Astrocyte (in vitro differentiated cells and primary cell): ENCODE data around the gene TMEM258. TPM values are rescaled to one million over a fixed set of nuclear protein-coding genes. Genes with fewer than 3 reads are reported as not detected.

ENCODE experiments used
- DNase-seq: peaks from one replicate; pipeline ENCODE4 v3.0.0-alpha.2; 2010; ENCODE audit warnings: low read depth
- FAIRE-seq: peaks from 2 replicates; lab custom pipeline; 2011; peaks lifted over from hg19 to GRCh38; lab: Jason Lieb, UNC
- H2AFZ ChIP-seq: 2 replicates; pipeline ENCODE4 v1.6.0; 2012; ENCODE audit warnings: low read depth, low read length, inconsistent platforms
- H3K27ac ChIP-seq: 2 replicates; pipeline ENCODE4 v1.5.1; 2011; ENCODE audit warnings: low read depth, low read length, inconsistent platforms
- H3K27me3 ChIP-seq: 2 replicates; pipeline ENCODE4 v1.6.0; 2011; ENCODE audit warnings: low read length, inconsistent platforms; ENCODE audit not compliant: insufficient read depth
- H3K36me3 ChIP-seq: 2 replicates; pipeline ENCODE4 v1.5.1; 2011; ENCODE audit warnings: low read length, inconsistent platforms; ENCODE audit not compliant: insufficient read depth
- H3K4me1 ChIP-seq: 2 replicates; pipeline ENCODE4 v1.5.1; 2011; ENCODE audit warnings: low read length, inconsistent platforms; ENCODE audit not compliant: insufficient read depth
- H3K4me2 ChIP-seq: 2 replicates; pipeline ENCODE4 v1.6.0; 2012; ENCODE audit warnings: low read length, inconsistent platforms
- H3K4me3 ChIP-seq: 2 replicates; pipeline ENCODE4 v1.5.1; 2011; ENCODE audit warnings: low read depth, mild to moderate bottlenecking, low read length, inconsistent platforms; ENCODE audit not compliant: insufficient read depth
- H3K79me2 ChIP-seq: 2 replicates; pipeline ENCODE4 v1.6.0; 2012; ENCODE audit warnings: mild to moderate bottlenecking, low read length, inconsistent platforms; ENCODE audit not compliant: insufficient read depth
- H3K9ac ChIP-seq: 2 replicates; pipeline ENCODE4 v1.6.0; 2012; ENCODE audit warnings: mild to moderate bottlenecking, low read length, inconsistent platforms
- H3K9me3 ChIP-seq: 2 replicates; pipeline ENCODE4 v1.5.1; 2012; ENCODE audit warnings: low read depth, mild to moderate bottlenecking, low read length, inconsistent platforms; ENCODE audit not compliant: insufficient read depth
- H4K20me1 ChIP-seq: 2 replicates; pipeline ENCODE4 v1.6.0; 2012; ENCODE audit warnings: low read length, inconsistent platforms; ENCODE audit not compliant: insufficient read depth
- H3K27ac Mint-ChIP-seq: one replicate; pipeline ENCODE4 v1.8.0; 2021; ENCODE audit warnings: mild to moderate bottlenecking, mixed read lengths; ENCODE audit not compliant: unreplicated experiment
- H3K27me3 Mint-ChIP-seq: one replicate; pipeline ENCODE4 v1.8.0; 2021; ENCODE audit warnings: low read depth, mixed read lengths; ENCODE audit not compliant: unreplicated experiment
- H3K36me3 Mint-ChIP-seq: one replicate; pipeline ENCODE4 v1.8.0; 2021; ENCODE audit warnings: low read depth, mixed read lengths; ENCODE audit not compliant: unreplicated experiment
- H3K4me1 Mint-ChIP-seq: one replicate; pipeline ENCODE4 v1.8.0; 2021; ENCODE audit warnings: low read depth, mixed read lengths; ENCODE audit not compliant: unreplicated experiment
- H3K4me3 Mint-ChIP-seq: one replicate; pipeline ENCODE4 v1.8.0; 2021; ENCODE audit warnings: mild to moderate bottlenecking, moderate library complexity, mixed read lengths; ENCODE audit not compliant: unreplicated experiment
- H3K9me3 Mint-ChIP-seq: one replicate; pipeline ENCODE4 v1.8.0; 2021; ENCODE audit warnings: mild to moderate bottlenecking, mixed read lengths; ENCODE audit not compliant: unreplicated experiment
- CTCF ChIP-seq: IDR thresholded peaks from 2 replicates; pipeline ENCODE4 v1.5.1; 2011; ENCODE audit warnings: low read depth, mild to moderate bottlenecking, inconsistent platforms, low read length, moderate library complexity; ENCODE audit not compliant: insufficient read depth
- EZH2 ChIP-seq: IDR thresholded peaks from 2 replicates; pipeline ENCODE4 v1.6.1; 2012; ENCODE audit warnings: mild to moderate bottlenecking, low read length, inconsistent platforms; ENCODE audit not compliant: insufficient read depth
- total RNA-seq: library from RNA; stranded (reverse); gene quantifications from 2 replicates; pipeline ENCODE4 v1.2.1, GENCODE V29; 2021

The TMEM258 gene
- total RNA-seq, 1 donor from 2014 or later: 98.6 TPM

- H3K4me1 Mint-ChIP-seq: peaks cover 8% of the 10 kb centered on the region
- H3K4me3 Mint-ChIP-seq: no peak overlapping the region
Observed at GRCh38 chr11:61795876-61796526, 3.6 kb upstream of the TMEM258 start.

DNA sequence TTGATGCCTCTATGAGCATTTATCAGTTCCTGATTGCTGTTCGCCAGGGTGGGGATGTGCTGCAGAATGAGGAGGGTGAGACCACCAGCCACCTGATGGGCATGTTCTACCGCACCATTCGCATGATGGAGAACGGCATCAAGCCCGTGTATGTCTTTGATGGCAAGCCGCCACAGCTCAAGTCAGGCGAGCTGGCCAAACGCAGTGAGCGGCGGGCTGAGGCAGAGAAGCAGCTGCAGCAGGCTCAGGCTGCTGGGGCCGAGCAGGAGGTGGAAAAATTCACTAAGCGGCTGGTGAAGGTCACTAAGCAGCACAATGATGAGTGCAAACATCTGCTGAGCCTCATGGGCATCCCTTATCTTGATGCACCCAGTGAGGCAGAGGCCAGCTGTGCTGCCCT, 3.1 kb upstream of the TMEM258 start:
- Mint-ChIP-seq H3K4me3 (no peak overlapping the region), H3K4me1 (peaks cover 8% of the 10 kb centered on the region), H3K27me3 (no peaks in the 10 kb centered on the region), H3K36me3 (peaks cover 1% of the 10 kb centered on the region), H3K9me3 (no peaks in the 10 kb centered on the region), H3K27ac (no peak overlapping the region)
- H3K27ac ChIP-seq: no peak overlapping the region
- H4K20me1 ChIP-seq: peaks cover 4% of the 10 kb centered on the region
- TF ChIP-seq CTCF: no peak
- no peak overlapping the region for H3K4me2 ChIP-seq
- H3K27me3 ChIP-seq: no peaks in the 10 kb centered on the region
- no peak for FAIRE-seq
- H3K4me1 ChIP-seq: peaks cover 6% of the 10 kb centered on the region
- no peaks in the 10 kb centered on the region for H3K9me3 ChIP-seq
- H2AFZ ChIP-seq: no peak overlapping the region
- H3K4me3 ChIP-seq: no peak overlapping the region
- no peak overlapping the region for H3K9ac ChIP-seq
- H3K36me3 ChIP-seq: peaks cover 10% of the 10 kb centered on the region
- DNase-seq: no peak
- H3K79me2 ChIP-seq: peaks cover 93% of the 10 kb centered on the region

More at GRCh38 chr11:61795876-61796526, 3.6 kb upstream of the TMEM258 start:
- Histone ChIP-seq H3K4me3 (no peak overlapping the region), H3K9ac (no peak overlapping the region), H2AFZ (no peak overlapping the region), H3K9me3 (no peaks in the 10 kb centered on the region), H4K20me1 (peaks cover 4% of the 10 kb centered on the region), H3K36me3 (peaks cover 10% of the 10 kb centered on the region), H3K27me3 (no peaks in the 10 kb centered on the region), H3K27ac (no peak overlapping the region), H3K79me2 (peaks cover 88% of the 10 kb centered on the region), H3K4me1 (peaks cover 6% of the 10 kb centered on the region), H3K4me2 (no peak overlapping the region)
- no peaks in the 10 kb centered on the region for H3K9me3 Mint-ChIP-seq
- peaks cover 1% of the 10 kb centered on the region for H3K36me3 Mint-ChIP-seq
- DNase-seq (no peak), FAIRE-seq (no peak)
- no peaks in the 10 kb centered on the region for H3K27me3 Mint-ChIP-seq
- TF ChIP-seq EZH2 (no peak), CTCF (no peak)
- no peak overlapping the region for H3K27ac Mint-ChIP-seq

GRCh38 chr11:61794579-61794978, 2.2 kb upstream of the TMEM258 start:
- Histone ChIP-seq H3K4me3 (no peak overlapping the region), H2AFZ (no peak overlapping the region), H3K9ac (peak overlapping the region; percentile 2), H3K27ac (no peak overlapping the region), H3K79me2 (peaks cover 92% of the 10 kb centered on the region), H3K9me3 (no peaks in the 10 kb centered on the region), H3K27me3 (no peaks in the 10 kb centered on the region), H3K4me1 (peaks cover 6% of the 10 kb centered on the region), H3K36me3 (peaks cover 11% of the 10 kb centered on the region), H3K4me2 (peak overlapping the region; percentile 25), H4K20me1 (peaks cover 4% of the 10 kb centered on the region)
- Mint-ChIP-seq H3K9me3 (no peaks in the 10 kb centered on the region), H3K4me1 (peaks cover 8% of the 10 kb centered on the region), H3K27ac (no peak overlapping the region), H3K36me3 (peaks cover 5% of the 10 kb centered on the region), H3K4me3 (no peak overlapping the region), H3K27me3 (no peaks in the 10 kb centered on the region)
- no peak for FAIRE-seq
- TF ChIP-seq EZH2 (no peak), CTCF (no peak)
- no peak for DNase-seq
